ENCODE results near the gene SESN2. TPM values are rescaled to one million over a fixed set of nuclear protein-coding genes. Genes with fewer than 3 reads are reported as not detected.

The SESN2 gene
- total and polyA plus RNA-seq, 10 of the 15 experiments (the other 5 are each of a cell fraction or from before 2014, with no cell fraction given): 1.5 to 40.9 (median 17.8) TPM

DNA sequence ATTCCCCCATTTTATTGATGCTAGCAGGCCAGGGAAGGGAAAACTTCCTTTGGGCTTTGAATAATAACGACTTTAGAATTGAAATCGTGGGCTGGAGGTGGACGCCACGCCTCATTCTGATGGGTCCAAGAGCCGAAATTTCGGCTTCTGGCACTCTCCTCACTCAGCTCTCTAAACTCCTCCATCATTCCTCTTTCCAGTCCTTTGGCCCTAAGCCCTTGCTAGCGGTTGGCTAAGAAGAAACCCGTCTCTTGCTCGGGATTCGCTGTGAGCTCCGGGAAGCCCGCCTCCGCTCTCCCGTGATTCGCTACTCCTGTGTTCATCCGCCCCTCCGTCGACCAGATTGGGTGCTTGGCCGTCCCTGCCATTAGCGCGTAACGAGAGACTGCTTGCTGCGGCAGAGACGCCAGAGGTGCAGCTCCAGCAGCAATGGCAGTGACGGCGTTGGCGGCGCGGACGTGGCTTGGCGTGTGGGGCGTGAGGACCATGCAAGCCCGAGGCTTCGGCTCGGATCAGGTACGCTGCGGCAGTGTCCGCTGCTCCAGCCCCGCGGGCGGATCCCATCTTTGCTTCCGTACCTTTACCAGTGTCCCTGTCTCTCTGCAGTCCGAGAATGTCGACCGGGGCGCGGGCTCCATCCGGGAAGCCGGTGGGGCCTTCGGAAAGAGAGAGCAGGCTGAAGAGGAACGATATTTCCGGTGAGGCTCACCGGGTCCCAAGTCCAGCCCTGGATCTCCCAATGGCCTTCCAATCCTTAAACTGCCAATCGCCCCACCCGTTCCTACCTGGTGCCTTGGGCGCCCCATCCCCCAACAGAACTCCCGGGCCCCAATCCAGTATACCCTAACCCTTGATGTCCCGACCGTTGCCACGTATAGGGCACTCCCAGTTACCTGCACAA lies 23.3 kb upstream of the SESN2 start, which contains the start of gene ATP5IF1:
TSS of gene ATP5IF1 (plus strand) at position 370 of the 901 bp plus-strand sequence. CDS start at position 430, 60 bp downstream.
- in situ Hi-C loops (cut with MboI): no loop called here
- Histone ChIP-seq H3K4me3 (peak within 1 kb of the TSS; percentile 71), H3K4me2 (ENCODE audit: control insufficient read depth, insufficient read depth) (peak within 1 kb of the TSS; percentile 90), H3K27ac (ENCODE audit: control insufficient read depth, insufficient read depth) (peak within 1 kb of the TSS; percentile 86), H2AFZ (ENCODE audit: control insufficient read depth, low read depth, low read length) (peak within 1 kb of the TSS; percentile 58), H3K27me3 (replicated peaks in 1 of 2; ENCODE audit: control insufficient read depth in 2 of 2, insufficient read depth in 2 of 2, low read length in 1 of 2) (no peaks in the 10 kb centered on the region), H4K20me1 (ENCODE audit: control insufficient read depth, insufficient read depth) (no peaks in the 10 kb centered on the region), H3K9ac (ENCODE audit: control insufficient read depth, insufficient read depth, low read length) (peak within 1 kb of the TSS; percentile 78), H3K4me1 (ENCODE audit: control insufficient read depth, insufficient read depth, low read length) (peaks cover 10% of the 10 kb centered on the region), H3K9me3 (replicated peaks; ENCODE audit: control insufficient read depth, insufficient read depth, low read length) (no peaks in the 10 kb centered on the region), H3K79me2 (ENCODE audit: control insufficient read depth, insufficient read depth, low read length) (peaks cover 41% of the 10 kb centered on the region), H3K36me3 (ENCODE audit: control insufficient read depth in 2 of 2, insufficient read depth in 2 of 2, low read length in 1 of 2) (peaks cover 0 to 3% of the 10 kb centered on the region in 2 experiments; a peak in 2 of 4 replicates)
- FAIRE-seq: peak; percentile 86
- CTCF ChIA-PET: interaction anchor here (0.6 to 4.4 kb wide), 8 partner anchors 9 to 406 kb away, joined by 3 to 28 read pairs (median 5); partner anchors contain the start of genes PPP1R8 and SESN2
- under 1% methylated on average over 60 of the region's 60 CpGs for WGBS (ENCODE audit: insufficient coverage, insufficient replicate concordance, low lambda C conversion rate, missing lambda C conversion rate)
- BruUV-seq (replicated peaks): TSS peak; percentile 85
- RAD21 ChIA-PET (ENCODE audit: unreplicated experiment): interaction anchor here (0.5 to 4.7 kb wide), 7 partner anchors 10 to 346 kb away, joined by 3 to 54 read pairs (median 4); partner anchors contain the start of gene EYA3
- intact Hi-C loops (cut with micrococcal nuclease; ENCODE audit: unreplicated experiment): no loop called here
- peak; percentile 96 for DNase-seq (ENCODE audit: low read depth, low spot score)
- POLR2A ChIA-PET: interaction anchor here (0.6 to 4.2 kb wide), 13 partner anchors 11 to 362 kb away, joined by 3 to 125 read pairs (median 4); partner anchors contain the start of genes EYA3, MED18 and SESN2
- SMC1A ChIA-PET (ENCODE audit: uncharacterized antibody, unreplicated experiment): interaction anchor here (0.6 to 6.6 kb wide), 6 partner anchors 11 to 92 kb away, joined by 3 to 84 read pairs (median 3); partner anchors contain the start of gene MED18
- peak; percentile 94 for ATAC-seq
- TF ChIP-seq CBX3 (IDR thresholded peaks at IDR 0.05; ENCODE audit: borderline replicate concordance, low read depth): no peak
- TF ChIP-seq, protein P1, sequence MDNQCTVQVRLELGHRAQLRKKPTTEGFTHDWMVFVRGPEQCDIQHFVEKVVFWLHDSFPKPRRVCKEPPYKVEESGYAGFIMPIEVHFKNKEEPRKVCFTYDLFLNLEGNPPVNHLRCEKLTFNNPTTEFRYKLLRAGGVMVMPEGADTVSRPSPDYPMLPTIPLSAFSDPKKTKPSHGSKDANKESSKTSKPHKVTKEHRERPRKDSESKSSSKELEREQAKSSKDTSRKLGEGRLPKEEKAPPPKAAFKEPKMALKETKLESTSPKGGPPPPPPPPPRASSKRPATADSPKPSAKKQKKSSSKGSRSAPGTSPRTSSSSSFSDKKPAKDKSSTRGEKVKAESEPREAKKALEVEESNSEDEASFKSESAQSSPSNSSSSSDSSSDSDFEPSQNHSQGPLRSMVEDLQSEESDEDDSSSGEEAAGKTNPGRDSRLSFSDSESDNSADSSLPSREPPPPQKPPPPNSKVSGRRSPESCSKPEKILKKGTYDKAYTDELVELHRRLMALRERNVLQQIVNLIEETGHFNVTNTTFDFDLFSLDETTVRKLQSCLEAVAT (IDR thresholded peaks at IDR 0.05): no peak; the same call in 1 of the 2 replicates
- TF ChIP-seq BACH1 (IDR thresholded peaks at IDR 0.05; ENCODE audit: borderline replicate concordance): peak; percentile 37; the same call in 1 of the 2 replicates
- TF ChIP-seq MYB (IDR thresholded peaks at IDR 0.05; ENCODE audit: borderline replicate concordance, low read depth, low read length): no peak
- TF ChIP-seq HDGF (IDR thresholded peaks at IDR 0.05): peak; percentile 85; the same call in 1 of the 2 replicates
- TF ChIP-seq TAF1 (IDR thresholded peaks at IDR 0.05; ENCODE audit: borderline replicate concordance, low read depth, low read length): peak; percentile 94
- TF ChIP-seq, protein P2, sequence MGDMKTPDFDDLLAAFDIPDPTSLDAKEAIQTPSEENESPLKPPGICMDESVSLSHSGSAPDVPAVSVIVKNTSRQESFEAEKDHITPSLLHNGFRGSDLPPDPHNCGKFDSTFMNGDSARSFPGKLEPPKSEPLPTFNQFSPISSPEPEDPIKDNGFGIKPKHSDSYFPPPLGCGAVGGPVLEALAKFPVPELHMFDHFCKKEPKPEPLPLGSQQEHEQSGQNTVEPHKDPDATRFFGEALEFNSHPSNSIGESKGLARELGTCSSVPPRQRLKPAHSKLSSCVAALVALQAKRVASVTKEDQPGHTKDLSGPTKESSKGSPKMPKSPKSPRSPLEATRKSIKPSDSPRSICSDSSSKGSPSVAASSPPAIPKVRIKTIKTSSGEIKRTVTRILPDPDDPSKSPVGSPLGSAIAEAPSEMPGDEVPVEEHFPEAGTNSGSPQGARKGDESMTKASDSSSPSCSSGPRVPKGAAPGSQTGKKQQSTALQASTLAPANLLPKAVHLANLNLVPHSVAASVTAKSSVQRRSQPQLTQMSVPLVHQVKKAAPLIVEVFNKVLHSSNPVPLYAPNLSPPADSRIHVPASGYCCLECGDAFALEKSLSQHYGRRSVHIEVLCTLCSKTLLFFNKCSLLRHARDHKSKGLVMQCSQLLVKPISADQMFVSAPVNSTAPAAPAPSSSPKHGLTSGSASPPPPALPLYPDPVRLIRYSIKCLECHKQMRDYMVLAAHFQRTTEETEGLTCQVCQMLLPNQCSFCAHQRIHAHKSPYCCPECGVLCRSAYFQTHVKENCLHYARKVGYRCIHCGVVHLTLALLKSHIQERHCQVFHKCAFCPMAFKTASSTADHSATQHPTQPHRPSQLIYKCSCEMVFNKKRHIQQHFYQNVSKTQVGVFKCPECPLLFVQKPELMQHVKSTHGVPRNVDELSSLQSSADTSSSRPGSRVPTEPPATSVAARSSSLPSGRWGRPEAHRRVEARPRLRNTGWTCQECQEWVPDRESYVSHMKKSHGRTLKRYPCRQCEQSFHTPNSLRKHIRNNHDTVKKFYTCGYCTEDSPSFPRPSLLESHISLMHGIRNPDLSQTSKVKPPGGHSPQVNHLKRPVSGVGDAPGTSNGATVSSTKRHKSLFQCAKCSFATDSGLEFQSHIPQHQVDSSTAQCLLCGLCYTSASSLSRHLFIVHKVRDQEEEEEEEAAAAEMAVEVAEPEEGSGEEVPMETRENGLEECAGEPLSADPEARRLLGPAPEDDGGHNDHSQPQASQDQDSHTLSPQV (IDR thresholded peaks at IDR 0.05): no peak
- TF ChIP-seq E4F1 (IDR thresholded peaks at IDR 0.05; ENCODE audit: borderline replicate concordance, partially characterized antibody): no peak
- TF ChIP-seq MEF2A (IDR thresholded peaks at IDR 0.05; ENCODE audit: insufficient read depth, low read depth, low read length): no peak
- peak; percentile 65; the same call in 1 of the 2 replicates for TF ChIP-seq PAX8 (IDR thresholded peaks at IDR 0.05)

Data from GM12878 (cell line).